ENCODE data around the gene MINAR2.

The MINAR2 gene

GRCh38 chr5:129747572-129748407 lies at the start of gene MINAR2:
MINAR2 (plus strand) TSS chr5:129748094; CDS start chr5:129748191, 97 bp downstream.
- TF ChIP-seq, protein P1, sequence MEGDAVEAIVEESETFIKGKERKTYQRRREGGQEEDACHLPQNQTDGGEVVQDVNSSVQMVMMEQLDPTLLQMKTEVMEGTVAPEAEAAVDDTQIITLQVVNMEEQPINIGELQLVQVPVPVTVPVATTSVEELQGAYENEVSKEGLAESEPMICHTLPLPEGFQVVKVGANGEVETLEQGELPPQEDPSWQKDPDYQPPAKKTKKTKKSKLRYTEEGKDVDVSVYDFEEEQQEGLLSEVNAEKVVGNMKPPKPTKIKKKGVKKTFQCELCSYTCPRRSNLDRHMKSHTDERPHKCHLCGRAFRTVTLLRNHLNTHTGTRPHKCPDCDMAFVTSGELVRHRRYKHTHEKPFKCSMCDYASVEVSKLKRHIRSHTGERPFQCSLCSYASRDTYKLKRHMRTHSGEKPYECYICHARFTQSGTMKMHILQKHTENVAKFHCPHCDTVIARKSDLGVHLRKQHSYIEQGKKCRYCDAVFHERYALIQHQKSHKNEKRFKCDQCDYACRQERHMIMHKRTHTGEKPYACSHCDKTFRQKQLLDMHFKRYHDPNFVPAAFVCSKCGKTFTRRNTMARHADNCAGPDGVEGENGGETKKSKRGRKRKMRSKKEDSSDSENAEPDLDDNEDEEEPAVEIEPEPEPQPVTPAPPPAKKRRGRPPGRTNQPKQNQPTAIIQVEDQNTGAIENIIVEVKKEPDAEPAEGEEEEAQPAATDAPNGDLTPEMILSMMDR (IDR thresholded peaks at IDR 0.05; ENCODE audit: borderline replicate concordance, insufficient read depth, low read depth, low read length): no peak
- no peak within 1 kb of the TSS for H3K4me3 ChIP-seq (ENCODE audit: low read depth, low read length)

GRCh38 chr5:129698661-129699060 lies 49.2 kb upstream of the MINAR2 start:
- H3K4me3 ChIP-seq (ENCODE audit: low read depth, low read length): no peak overlapping the region
- TF ChIP-seq, protein P1 (IDR thresholded peaks at IDR 0.05; ENCODE audit: borderline replicate concordance, insufficient read depth, low read depth, low read length): no peak

DNA sequence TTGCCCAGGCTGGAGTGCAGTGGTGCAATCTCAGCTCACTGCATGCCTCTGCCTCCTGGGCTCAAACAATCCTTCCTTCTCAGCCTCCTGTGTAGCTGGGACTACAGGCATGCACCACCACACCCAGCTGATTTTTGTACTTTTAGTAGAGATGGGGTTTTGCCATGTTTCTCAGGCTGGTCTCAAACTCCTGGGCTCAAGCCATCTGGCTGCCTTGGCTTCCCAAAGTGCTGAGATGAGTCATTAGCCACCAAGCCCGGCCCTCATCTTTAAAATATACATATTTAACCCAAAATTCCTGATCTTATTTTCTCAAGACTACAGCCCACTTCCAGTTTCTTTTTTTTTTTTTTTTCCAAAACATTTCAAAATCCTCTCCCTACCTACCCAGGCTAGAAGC lies 31.7 kb upstream of the MINAR2 start:
- H3K4me3 ChIP-seq (ENCODE audit: low read depth, low read length): no peak overlapping the region
- TF ChIP-seq, protein P1 (IDR thresholded peaks at IDR 0.05; ENCODE audit: borderline replicate concordance, insufficient read depth, low read depth, low read length): no peak

DNA sequence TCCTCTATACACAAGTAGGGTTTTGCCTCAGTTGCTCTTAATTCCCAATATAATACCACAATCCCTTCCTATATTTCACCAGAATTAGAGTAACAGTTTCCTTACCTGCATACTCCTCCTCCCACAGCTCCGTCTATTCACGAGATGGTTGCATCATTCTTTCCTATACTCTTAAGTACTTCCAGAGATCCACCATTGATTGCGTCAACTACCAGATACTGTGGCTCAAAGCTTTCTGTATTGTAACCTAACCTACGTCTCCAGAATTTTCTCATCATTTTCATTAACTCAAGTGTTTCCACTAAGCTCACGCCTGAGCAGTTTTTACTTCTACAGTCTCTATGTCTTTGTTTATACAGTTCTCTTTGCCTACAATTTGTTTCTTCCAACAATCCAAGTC lies 31.2 kb upstream of the MINAR2 start:
- no peak overlapping the region for H3K4me3 ChIP-seq (ENCODE audit: low read depth, low read length)
- TF ChIP-seq, protein P1 (IDR thresholded peaks at IDR 0.05; ENCODE audit: borderline replicate concordance, insufficient read depth, low read depth, low read length): no peak

GRCh38 chr5:129717751-129718310 lies 30.1 kb upstream of the MINAR2 start:
- no peak overlapping the region for H3K4me3 ChIP-seq (ENCODE audit: low read depth, low read length)
- TF ChIP-seq, protein P1 (IDR thresholded peaks at IDR 0.05; ENCODE audit: borderline replicate concordance, insufficient read depth, low read depth, low read length): no peak

DNA sequence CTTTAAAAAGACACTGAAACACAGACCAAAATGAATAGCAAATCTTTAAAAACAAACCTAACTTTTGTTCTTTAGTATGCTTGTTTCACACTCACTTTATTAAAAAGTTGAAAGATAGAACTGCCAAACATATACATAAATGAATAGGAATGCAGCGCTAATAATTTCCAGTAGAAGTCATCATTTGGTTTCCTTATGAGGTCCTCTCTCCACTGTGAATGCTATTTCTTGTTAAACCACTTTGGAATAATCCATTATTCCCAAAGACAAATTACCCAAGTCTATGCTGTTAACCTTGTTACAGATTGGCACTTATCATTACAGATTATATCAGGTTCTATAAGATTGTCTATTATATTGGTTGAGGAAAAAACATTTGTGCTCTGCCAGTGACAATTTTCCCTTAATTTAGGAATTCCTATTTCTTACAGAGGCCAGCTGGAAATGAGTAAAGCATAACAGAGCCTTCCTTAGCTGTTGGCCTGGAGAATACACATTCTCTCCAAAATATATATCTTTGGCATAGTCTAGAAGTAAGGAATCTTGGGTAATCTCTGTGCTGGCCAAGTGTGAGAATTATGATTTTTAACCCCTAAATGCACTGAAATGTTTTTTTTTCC lies 29.3 kb upstream of the MINAR2 start:
- TF ChIP-seq, protein P1 (IDR thresholded peaks at IDR 0.05; ENCODE audit: borderline replicate concordance, insufficient read depth, low read depth, low read length): no peak
- no peak overlapping the region for H3K4me3 ChIP-seq (ENCODE audit: low read depth, low read length)
